GM12865 (cell line): ENCODE results near the gene KLK10.

Experiments used
- DNase-seq: peaks from one replicate; pipeline ENCODE4 v3.0.0; 2010; ENCODE audit warnings: low read depth
- H3K4me3 ChIP-seq: 2 replicates; pipeline ENCODE4 v1.5.1; 2011; ENCODE audit warnings: mild to moderate bottlenecking, low read depth, low read length, control low read depth
- TF ChIP-seq, protein P1 (sequence below): IDR thresholded peaks from 2 replicates; pipeline ENCODE4 v1.5.1; 2011; ENCODE audit warnings: low read length, control low read depth, low read depth, inconsistent platforms; ENCODE audit not compliant: insufficient read depth; ENCODE audit errors: missing control alignments

KLK10 gene

DNA sequence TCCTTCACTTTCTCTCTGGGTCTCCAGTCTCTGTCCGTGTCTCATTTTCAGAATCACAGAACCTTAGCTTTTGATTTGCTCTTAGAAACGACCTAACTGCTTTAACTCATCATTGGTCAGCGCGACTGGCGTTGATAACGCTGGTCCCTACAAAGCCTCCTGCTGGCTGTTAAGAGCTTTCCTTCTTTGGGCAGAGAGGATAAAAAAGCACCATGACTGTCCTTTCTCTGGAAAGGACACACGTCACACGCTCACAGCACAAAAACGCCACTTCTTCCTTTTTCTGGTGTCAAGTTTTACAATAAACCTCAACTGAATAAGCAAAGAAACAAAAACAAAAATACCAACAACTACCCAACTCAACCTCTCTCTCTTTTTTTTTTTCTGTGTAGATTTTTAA is 17.0 kb upstream of the KLK10 start:
- TF ChIP-seq, protein P1, sequence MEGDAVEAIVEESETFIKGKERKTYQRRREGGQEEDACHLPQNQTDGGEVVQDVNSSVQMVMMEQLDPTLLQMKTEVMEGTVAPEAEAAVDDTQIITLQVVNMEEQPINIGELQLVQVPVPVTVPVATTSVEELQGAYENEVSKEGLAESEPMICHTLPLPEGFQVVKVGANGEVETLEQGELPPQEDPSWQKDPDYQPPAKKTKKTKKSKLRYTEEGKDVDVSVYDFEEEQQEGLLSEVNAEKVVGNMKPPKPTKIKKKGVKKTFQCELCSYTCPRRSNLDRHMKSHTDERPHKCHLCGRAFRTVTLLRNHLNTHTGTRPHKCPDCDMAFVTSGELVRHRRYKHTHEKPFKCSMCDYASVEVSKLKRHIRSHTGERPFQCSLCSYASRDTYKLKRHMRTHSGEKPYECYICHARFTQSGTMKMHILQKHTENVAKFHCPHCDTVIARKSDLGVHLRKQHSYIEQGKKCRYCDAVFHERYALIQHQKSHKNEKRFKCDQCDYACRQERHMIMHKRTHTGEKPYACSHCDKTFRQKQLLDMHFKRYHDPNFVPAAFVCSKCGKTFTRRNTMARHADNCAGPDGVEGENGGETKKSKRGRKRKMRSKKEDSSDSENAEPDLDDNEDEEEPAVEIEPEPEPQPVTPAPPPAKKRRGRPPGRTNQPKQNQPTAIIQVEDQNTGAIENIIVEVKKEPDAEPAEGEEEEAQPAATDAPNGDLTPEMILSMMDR: no peak
- no peak overlapping the region for H3K4me3 ChIP-seq
- no peak for DNase-seq

DNA sequence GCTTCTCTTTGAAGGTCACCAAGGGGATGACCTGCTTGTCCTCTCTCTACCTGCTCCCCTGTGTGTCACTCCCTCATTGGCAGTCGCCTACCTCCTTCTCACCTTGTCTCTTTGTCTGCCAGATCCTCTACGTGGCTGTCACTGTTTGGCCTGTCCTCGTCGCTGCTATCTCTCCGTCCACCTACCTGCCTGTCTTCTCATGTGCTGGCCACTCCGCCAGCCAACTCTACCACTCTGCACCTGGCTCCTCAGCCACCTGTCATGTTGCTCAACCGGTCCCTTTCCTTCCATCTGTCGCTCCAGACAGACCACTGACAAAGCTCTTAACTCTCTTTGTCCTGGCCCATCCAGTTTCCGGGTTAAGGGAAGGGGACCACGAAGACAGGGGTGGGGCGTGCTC is 15.2 kb upstream of the KLK10 start, which contains the start of gene KLK12:
Gene KLK12 (minus strand): TSS at position 299 of the 400 bp plus-strand sequence. CDS start 381 bp downstream, outside the sequence.
- no peak within 1 kb of the TSS for H3K4me3 ChIP-seq
- TF ChIP-seq, protein P1: no peak
- DNase-seq: no peak

DNA sequence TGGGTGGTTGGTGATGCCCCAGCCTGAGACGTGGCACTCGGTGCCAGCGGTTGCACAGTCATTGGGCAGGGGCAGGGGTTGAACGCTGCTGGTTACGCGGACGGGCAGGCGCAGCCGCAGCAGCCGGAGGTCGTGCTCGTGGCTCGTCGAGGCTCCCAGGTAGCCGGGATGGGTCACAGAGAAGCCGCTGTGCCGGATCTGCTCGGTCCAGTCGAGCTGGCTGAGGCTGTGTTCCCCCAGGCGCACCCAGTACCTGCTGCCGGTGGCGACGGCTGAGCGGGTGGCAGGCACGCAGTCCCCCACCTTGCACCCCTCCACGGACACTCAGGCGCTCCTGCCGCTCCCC is 12.3 kb upstream of the KLK10 start:
- DNase-seq: no peak
- H3K4me3 ChIP-seq: no peak overlapping the region
- TF ChIP-seq, protein P1: no peak

DNA sequence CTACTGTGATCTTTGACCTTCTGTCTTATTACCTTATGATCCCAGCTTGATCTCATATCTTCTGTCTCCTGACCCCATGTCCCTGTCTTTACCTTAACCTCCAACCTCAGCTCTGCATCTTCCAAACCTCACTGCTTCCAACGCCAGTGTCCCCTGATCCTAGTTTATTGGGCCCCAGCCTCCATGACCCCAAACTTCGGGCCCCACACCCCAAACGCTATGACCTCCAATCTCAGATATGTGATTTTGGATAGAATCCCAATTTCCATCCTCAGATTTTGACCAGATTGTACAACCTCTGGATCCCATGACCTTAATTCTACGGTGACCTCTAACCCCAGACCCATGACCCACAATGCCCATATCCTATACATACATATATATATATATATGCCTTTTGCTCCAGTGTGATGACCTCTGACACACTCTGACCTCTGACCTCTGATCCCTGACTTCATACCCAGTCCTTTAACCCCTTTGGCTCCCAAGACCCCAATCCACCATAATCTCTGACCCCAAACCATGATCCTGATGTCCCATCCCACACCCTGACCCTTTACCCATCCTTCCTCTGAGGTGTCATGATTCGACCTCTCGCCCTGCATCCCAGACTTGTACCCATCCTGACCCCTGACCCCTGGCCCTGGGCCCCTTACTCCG is 11.8 kb upstream of the KLK10 start:
- H3K4me3 ChIP-seq: no peak overlapping the region
- DNase-seq: no peak
- TF ChIP-seq, protein P1: no peak

DNA sequence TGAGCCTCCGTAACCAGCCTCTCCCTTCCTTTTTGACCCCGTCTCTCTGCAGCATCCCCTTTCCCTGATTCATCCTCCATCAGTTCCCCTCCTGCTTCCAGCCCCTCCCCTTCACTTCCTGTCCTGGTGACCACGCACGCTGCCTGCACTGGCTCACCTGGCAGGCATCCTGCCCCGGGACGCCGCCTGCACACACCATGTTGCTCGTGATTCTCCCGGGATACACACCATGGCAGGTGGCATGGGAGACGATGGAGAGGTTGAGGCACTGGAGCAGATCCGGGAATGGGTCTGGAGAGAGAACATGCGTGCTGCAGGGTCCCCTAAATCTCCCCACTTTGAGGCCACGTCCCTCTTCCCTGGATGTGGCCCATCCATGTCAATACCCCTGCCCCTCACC is 11.1 kb upstream of the KLK10 start:
- H3K4me3 ChIP-seq: no peak overlapping the region
- TF ChIP-seq, protein P1: no peak
- no peak for DNase-seq

DNA sequence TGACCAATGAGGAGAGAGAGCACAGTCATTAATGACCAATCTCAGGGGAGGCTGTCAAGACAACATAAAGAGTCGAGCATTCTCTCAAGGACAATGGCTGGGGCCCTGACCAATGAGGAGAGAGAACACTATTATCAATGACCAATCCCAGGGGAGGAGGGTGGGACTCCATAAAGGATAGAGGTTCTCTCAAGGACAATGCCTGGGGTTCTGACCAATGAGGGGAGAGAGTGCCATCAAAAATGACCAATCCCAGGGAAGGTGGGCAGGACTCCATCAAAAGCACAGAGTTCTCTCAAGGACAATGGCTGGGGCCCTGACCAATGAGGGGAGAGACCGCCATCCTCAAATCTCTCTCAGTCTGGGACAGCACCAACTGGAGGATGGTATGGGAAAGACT is 10.2 kb upstream of the KLK10 start:
- no peak overlapping the region for H3K4me3 ChIP-seq
- peak; percentile 11 for DNase-seq
- TF ChIP-seq, protein P1: no peak

DNA sequence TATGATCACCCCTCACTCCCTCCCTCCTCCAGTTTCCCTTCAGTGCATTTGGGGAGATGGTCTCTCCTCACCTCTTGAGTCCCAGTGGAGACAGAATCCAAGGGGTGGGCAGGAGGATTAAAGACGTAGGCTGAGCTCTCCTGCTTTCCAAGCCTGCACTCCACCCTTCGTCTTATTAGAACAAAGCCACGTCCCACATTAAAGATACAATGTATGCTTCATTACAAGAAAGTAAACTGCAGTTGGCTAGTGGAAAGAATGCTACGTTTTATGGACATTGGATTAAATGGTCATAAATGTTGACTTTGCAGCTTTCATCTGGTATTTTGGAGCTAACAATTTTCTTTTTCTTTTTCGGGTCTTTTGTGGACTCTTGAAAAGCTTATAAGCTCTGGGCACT is 8.4 kb upstream of the KLK10 start:
- TF ChIP-seq, protein P1: no peak
- no peak for DNase-seq
- H3K4me3 ChIP-seq: no peak overlapping the region
